ENCODE data around the gene AIPL1.

Gene AIPL1

DNA sequence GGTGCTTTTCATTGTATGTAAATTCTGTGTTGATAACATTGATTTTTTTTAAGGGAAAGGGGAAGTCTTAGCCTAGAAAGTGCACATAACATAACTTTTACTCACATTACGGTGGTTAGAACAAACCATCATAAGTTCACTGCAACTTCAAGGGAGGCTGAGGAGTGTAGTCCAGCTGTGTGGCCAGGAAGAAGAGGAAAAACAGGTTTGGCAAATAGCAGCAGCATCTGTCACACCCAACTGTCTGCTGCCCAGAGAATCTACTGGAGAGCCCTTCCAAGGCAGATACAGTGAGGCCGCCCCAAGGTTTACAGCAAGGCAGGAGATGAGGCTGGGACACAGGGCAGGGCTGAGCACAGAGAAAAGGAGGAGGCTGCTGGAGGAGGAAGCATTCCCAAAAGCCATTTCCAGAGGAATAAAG, 60.6 kb downstream of the AIPL1 start:
- DNase-seq (ENCODE audit: low read depth), result no peak
- TF ChIP-seq, protein P1, sequence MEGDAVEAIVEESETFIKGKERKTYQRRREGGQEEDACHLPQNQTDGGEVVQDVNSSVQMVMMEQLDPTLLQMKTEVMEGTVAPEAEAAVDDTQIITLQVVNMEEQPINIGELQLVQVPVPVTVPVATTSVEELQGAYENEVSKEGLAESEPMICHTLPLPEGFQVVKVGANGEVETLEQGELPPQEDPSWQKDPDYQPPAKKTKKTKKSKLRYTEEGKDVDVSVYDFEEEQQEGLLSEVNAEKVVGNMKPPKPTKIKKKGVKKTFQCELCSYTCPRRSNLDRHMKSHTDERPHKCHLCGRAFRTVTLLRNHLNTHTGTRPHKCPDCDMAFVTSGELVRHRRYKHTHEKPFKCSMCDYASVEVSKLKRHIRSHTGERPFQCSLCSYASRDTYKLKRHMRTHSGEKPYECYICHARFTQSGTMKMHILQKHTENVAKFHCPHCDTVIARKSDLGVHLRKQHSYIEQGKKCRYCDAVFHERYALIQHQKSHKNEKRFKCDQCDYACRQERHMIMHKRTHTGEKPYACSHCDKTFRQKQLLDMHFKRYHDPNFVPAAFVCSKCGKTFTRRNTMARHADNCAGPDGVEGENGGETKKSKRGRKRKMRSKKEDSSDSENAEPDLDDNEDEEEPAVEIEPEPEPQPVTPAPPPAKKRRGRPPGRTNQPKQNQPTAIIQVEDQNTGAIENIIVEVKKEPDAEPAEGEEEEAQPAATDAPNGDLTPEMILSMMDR (IDR thresholded peaks at IDR 0.05; ENCODE audit: low read length, missing control alignments), result no peak
- H3K4me3 ChIP-seq (replicated peaks; ENCODE audit: low read depth, low read length), result no peak overlapping the region

Data from fibroblast of pulmonary artery (primary cell).